ENCODE data around the gene STX8.

The STX8 gene

GRCh38 chr17:9236286-9237052 lies 339.2 kb downstream of the STX8 start:
- no peak for DNase-seq

- DNase-seq = no peak
Observed at GRCh38 chr17:9235346-9235745, 340.3 kb downstream of the STX8 start.

GRCh38 chr17:9234389-9234945 lies 341.2 kb downstream of the STX8 start:
- no peak for DNase-seq

- DNase-seq = no peak
Observed at GRCh38 chr17:9233761-9234160, 341.9 kb downstream of the STX8 start.

- DNase-seq = no peak
Observed at GRCh38 chr17:9233271-9233599, 342.4 kb downstream of the STX8 start.

- DNase-seq = peak in 1 of 3 experiments; percentile 42
Observed at GRCh38 chr17:9232591-9233270, 342.9 kb downstream of the STX8 start.

GRCh38 chr17:9232155-9232475 lies 343.5 kb downstream of the STX8 start:
- DNase-seq = no peak

GRCh38 chr17:9231449-9232154 lies 344.0 kb downstream of the STX8 start:
- DNase-seq = no peak

GRCh38 chr17:9230861-9231260 lies 344.8 kb downstream of the STX8 start:
- no peak for DNase-seq

GRCh38 chr17:9230346-9230745 lies 345.3 kb downstream of the STX8 start:
- no peak for DNase-seq

GRCh38 chr17:9229826-9230201 lies 345.8 kb downstream of the STX8 start:
- no peak for DNase-seq

GRCh38 chr17:9229160-9229825 lies 346.3 kb downstream of the STX8 start:
- no peak for DNase-seq

- no peak for DNase-seq
Observed at GRCh38 chr17:9228408-9229159, 347.0 kb downstream of the STX8 start.

GRCh38 chr17:9227819-9228407 lies 347.7 kb downstream of the STX8 start:
- no peak for DNase-seq

GRCh38 chr17:9226794-9227135 lies 348.9 kb downstream of the STX8 start:
- no peak for DNase-seq

GRCh38 chr17:9226130-9226793 lies 349.4 kb downstream of the STX8 start:
- DNase-seq = no peak

- DNase-seq = peak in 2 of 3 experiments; percentile 2
Observed at GRCh38 chr17:9225305-9226101, 350.1 kb downstream of the STX8 start.

- DNase-seq = no peak
Observed at GRCh38 chr17:9224485-9224884, 351.1 kb downstream of the STX8 start.

- no peak for DNase-seq
Observed at GRCh38 chr17:9223531-9223930, 352.1 kb downstream of the STX8 start.

GRCh38 chr17:9221922-9222180 lies 353.8 kb downstream of the STX8 start:
- DNase-seq = no peak

Measured in NCI-H1417 (cell line).